GM18526 (cell line): ENCODE data around the gene AFAP1L2.

ENCODE experiments used
- POLR2A ChIP-seq: IDR thresholded peaks from 3 replicates; pipeline ENCODE4 v1.6.1; 2011; ENCODE audit not compliant: insufficient read length; ENCODE audit errors: extremely low read depth

The AFAP1L2 gene

DNA sequence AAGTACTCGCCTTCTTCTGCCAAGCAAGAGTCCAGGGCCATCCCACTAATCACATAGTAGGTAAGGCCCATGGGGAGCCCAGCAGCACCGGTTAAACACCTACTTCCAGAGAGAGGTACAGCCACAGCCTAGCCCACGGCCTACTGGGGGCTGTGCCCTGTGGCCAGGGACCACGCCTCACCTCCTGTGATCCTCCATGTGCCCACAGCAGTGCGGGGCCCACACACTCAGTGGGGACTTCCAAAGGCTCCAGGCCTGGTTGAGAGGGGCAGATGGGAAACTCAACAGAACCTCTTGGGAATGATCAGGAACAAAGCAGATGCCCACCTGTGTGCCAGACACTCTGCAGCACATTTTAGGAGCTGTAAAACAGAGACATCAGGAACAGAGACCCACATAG lies 19.7 kb downstream of the AFAP1L2 start:
- TF ChIP-seq POLR2A, result no peak

DNA sequence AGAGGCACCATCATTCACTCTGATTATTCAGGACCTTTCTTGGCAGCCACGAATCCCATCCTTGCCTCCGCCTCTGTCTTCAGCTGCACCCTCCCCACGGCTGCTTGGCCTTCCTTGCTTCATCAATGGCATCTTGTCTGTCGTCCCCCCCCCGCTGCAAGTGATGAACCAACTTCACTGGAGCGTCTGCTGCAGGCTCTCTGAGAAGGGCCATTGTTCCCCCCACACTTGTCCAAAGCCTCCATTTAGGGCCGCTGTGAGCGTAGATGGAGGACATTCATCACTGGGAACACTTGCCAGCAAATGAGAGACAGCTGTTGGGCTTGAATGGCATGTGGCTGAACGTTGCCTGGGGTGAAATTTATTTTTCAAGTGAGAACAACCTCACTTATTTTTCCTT lies 20.1 kb downstream of the AFAP1L2 start:
- no peak for TF ChIP-seq POLR2A

DNA sequence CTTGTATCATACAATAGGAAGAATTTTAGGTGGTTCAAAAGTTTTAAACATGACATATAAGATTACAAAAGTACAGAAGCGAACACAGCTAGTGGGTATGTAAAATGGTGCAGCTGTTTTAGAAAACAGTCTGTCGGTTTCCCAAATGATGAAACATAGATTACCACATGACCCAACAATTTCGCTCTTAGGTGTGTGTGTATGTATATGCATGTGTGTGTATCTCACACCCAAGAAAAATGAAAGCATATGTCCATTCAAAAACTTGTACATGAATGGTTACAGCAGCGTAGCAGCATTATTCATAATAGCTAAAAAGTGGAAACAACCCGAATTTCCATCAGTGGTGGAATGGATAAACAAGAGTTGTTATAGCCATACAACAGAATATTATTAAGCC lies 23.5 kb downstream of the AFAP1L2 start:
- TF ChIP-seq POLR2A, result no peak

DNA sequence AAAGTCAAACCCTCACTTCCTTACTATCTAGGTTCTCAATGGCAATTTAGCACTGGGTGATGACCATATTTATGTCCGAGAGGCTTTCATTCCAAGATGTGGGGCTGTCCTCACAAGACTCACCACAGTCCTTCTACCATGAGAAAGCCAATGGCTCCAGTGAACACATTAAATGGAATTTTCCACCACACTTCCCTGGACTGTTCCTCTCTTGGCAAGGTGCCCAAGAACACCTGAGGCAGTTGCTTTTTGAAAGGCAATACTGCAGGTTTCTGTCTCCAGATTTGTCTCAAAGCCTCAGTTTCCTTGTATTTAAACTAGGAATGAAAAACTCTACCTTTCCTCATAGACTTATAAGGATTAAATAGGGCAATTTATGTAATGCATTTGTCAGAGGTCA lies 24.2 kb downstream of the AFAP1L2 start:
- TF ChIP-seq POLR2A, result no peak

DNA sequence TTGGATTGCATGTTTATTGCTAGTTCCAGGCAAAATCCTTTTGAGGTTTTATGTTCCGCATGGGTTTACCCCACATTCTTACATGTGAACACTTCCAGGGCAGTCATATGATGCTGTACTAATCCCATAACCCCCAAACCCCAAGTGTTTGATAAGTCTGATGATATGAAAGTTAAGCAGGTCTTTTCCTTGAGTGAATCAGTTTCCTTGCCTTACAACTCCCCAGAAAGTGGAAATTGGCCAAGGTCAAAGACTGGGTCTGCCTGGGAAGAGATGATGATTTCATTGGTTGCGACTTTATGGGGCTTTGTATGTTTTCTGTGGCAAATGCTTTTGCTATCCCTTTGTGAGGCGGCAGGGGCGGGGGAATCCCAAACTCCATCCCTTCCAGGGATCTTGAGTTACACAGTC lies 24.7 kb downstream of the AFAP1L2 start:
- TF ChIP-seq POLR2A, result no peak

DNA sequence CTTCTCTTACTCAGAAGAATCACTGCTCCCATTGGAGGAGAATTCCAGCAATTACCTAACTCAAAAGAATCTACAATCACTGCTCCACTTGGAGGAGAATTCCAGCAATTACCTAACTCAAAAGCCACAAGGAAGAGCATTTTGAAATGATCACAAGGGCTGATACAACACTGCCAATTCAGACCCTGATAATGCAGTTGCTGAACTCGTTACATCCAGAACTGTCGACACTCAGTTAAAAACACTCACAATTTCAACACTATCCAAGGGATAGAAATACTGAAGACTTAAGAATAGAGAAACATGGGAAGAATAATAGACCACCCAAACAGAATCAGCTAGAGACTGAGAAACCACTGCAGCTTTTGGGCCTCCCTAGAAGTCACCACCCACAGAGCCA lies 27.8 kb downstream of the AFAP1L2 start:
- TF ChIP-seq POLR2A, result no peak

DNA sequence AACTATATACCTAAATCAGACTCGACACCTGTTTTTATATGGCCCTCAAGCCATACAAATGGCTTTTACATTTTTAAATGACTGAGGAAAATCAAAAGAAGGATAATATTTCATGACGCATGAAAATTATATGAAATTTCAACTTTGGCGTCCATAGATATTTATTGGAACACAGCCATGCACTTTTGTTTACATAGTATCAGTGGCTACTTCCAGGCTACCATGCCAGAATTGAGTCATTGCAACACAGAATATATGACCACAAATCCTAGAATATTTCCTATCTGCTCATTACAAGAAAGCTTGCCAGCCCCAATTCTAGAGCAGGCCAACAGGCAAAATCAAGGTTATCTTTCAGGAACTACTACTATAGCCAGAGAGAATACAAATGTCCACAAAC lies 29.3 kb downstream of the AFAP1L2 start:
- TF ChIP-seq POLR2A, result no peak

DNA sequence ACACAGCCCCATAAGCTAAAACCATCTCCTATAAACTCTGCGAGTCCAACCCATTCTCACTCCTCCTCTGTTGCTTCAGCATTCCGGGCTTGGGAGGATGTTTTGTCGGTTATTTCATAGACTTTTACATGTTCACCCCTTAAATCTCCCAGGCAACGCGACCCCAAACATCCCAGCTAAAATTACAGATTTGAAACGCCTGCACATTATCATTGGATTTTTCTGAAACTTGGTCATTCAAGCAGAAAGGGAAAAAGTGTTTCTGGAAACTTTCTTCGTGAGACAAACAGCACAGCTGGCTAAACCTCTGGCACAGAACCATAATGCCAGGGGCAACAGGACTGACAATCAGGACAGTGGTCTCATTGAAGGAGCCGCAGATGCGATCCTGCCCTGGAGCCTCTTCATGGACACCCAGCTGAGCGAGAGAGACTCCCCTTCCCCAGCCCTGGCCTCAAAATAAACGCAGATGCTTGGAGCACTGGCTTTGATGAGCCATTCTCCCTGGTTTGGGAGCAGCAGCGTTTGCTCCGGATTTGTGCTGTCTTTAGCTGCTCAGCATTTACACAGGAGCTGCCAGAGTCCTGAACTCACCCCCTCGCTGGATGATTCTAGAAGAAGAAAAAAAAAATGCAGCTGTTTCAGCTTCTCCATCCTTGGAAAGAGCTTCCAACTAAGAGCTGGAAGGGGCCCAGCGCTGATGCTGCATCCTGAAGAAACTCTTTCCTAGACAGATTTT lies 30.1 kb downstream of the AFAP1L2 start:
- TF ChIP-seq POLR2A, result no peak

DNA sequence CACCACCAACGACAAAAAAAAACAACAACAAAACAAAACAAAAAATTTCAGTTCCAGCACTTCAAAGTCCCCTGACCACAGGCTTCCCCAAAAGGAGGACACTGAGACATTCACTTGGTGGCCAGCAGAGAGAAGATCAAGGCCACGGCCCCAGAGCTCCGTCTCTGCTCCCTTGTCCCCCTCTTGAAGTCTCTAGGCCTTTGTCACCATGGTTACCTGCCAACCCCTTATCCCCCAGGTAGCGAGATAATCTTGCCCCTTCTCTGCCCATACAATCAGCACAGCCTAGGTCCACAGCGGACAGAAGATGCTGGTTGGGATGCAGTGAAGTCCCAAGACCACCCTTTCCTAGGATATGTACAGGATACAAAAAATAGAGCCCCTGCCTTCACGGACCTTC lies 30.7 kb downstream of the AFAP1L2 start:
- no peak for TF ChIP-seq POLR2A

DNA sequence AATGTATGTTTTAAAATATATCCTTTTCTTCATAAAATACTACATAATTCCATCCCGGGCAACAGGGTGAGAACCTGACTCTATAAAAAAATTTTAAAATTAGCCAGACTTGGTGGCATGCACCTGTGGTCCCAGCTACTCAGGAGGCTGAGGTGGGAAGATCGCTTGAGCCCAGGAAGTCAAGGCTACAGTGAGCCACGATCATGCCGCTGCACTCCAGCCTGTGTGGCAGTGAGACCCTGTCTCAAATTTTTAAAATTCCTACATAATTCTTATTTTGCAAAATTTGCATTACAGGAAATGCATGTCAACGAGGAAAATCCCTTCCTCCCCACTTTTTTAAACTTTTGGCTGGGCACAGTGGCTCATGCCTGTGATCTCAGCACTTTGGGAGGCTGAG lies 31.3 kb downstream of the AFAP1L2 start:
- TF ChIP-seq POLR2A, result no peak

DNA sequence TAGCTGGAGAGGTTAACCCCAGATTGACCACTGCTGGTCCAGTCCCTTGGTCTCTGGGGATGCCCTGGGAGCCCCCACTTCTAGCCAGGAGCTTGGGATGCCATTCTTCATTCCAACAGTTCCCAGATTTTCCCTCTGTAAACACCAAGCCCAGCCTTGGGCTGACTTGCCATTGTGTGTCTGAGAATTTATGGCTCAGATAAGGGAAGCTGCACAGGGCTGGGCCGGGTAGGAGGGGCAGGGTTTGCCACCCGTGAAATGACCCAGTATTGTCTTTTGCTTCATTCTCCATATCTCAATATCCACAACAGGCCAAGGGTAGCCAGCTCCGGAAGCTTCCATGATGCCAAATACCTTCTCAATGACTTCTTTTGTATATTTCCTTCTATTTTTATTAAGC lies 32.1 kb downstream of the AFAP1L2 start:
- no peak for TF ChIP-seq POLR2A

DNA sequence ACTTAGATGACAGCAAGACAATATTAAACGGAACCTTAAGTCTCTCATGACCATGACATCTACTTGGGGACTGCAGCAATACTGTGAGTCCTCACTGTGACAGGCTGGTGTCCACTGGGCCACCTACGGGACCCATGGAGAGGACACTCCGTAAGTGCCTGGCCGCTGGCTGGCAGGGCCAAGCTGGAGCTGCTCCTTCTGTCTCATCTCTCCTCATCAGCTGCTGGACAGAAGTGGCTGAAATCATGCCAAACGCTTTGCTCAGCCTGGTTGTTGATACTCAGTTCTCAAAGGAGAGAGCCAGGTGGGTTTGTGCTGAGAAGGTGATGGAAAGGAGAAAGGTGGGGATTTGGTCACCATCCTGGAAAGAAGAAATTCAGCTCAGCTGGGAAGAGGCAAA lies 33.3 kb downstream of the AFAP1L2 start:
- TF ChIP-seq POLR2A, result no peak

DNA sequence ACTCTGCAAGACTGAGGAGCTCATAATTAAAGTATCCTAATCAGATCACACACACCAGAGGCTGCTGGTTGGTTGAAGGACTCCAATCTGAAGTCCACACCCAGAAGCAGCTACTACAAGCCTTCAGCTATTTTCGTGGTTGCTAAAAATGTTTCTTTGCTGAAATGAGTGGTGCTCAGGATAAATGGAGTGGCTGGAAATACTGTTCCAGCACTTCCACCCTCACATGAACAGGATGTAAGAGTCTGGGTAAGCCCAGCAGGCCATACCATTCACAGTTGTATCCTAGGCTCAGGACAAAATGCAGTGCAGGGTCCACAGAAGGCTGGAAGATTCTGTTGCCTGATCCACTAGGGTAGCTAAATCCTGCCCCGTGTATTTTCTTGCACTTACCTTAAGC lies 34.1 kb downstream of the AFAP1L2 start:
- TF ChIP-seq POLR2A, result no peak

DNA sequence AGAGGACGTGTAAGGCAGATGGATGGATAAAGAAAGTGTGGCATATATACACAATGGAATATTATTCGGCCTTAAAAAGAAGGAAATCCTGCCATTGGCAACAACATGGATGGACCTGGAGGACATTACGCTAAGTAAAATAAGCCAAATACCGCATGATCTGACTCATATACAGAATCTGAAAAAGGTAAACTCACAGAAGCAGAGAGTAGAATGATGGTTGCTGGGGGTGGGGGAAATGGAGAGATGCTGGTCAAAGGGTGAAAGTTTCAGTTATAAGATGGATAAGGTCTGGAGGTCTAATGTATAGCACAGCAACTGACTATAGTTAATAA lies 36.3 kb downstream of the AFAP1L2 start:
- no peak for TF ChIP-seq POLR2A

DNA sequence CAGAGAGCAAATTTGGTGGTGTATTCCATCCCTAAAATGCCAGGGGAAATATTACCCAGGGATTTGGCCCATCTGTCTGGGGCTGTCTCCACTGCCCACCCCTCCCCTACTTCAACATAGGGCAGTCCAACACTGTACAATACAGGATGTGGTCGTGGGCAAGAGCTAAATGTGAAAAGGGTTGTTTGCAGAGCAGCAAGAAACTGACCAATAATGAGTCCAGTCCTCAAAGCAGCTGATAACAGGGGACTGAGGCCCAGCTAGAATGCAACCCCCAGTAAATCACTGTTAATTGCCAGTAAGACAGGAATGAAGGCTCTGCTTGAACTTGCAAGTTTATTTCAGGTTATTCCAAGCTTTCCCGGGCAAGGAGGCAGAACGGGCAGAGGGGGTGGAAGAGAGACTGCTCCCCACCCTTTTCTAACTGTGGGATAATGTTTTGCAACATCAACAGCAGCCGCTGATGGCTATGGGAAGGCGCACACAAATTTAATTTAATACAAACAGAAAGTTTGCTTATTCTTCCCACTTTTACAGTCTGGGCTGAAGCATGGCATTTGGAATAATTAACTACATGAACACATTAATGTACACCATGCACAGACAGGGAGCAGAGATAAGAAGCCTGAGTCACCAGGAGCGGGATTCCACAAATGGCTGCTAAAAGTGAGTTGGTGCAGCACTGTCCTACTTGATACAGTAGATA lies 36.8 kb downstream of the AFAP1L2 start:
- TF ChIP-seq POLR2A, result no peak

DNA sequence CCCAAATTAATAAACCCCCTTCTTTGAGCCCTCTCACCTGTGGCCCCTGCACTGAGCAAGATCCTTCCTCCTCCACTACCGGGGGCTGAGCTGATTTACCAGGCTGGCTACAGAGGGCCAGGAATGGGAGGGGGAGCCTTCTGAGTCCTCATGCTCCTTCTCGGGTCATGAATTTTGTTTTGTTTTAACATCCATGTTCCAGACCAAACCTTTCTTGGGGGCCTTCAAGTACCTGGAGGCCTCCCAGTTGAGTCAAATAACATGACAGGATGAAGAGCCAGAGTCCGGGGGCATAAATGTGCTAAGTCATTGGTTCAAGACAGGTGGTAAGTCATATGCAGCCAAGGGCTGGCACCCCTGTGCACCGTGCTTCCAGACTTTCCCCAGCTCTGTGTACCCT lies 39.6 kb downstream of the AFAP1L2 start:
- no peak for TF ChIP-seq POLR2A

DNA sequence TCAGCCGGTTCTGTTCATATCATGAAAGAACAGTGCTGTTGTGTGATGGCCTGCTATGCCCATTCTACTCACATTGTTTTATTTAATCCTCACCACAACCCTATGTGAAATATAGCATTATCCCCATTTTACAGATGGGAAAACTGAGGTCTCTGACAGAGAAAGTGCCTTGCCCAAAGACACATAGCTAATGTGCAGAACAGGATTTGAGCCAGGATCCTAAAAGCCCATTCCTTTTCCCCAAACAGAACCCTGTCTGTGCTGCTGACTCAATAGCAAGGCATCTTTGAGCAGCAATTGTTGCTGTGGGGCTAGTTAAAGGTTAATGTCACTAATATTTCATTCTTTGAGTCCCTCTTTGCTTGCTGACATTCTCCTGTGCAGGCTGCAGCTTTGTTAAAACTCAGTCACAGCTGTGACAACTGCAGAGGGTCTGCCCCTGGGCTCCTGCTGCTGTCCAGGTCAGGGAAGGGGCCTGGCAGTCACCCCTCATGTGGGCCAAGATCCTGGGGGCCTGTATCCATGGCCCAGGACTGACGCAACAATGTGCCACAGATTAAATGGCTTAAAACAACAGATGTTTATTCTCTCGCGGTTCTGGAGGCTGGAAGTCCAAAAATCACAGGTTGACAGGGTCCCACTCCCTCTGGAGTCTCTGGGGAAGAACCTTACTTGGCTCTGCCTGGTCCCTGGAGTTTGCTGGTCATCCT lies 40.4 kb downstream of the AFAP1L2 start:
- no peak for TF ChIP-seq POLR2A

DNA sequence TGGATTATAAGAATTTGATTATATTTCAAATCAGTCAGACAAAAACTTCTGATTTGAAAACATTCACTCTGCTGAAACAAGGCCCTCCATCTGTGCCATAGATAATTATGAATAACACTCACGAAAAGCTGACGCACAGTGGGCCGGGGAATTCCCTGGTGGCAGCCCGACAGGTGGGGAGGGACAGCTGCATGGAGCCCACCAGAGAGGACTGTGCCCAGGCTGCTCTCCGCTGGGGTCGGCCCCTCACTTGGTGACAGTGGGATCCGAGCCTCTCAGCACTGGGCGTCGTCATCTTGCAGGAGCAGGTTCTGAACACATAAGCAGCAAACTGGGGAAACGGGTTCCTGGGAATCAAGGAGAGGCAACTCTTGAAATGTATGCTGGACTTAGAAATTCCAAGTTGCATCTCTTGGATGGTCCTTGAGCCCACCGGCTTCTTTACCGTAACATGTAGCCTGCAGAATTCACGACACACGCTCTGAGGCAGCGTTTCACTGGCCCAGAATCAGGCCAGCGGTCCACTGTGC lies 41.4 kb downstream of the AFAP1L2 start:
- TF ChIP-seq POLR2A, result no peak
